Adrenal gland (tissue), 12 donors: ENCODE measurements around the gene GPC6. TPM values are rescaled to one million over a fixed set of nuclear protein-coding genes. Genes with fewer than 3 reads are reported as not detected.

Experiments used
- DNase-seq, 7 donors: peaks; one replicate each; pipeline ENCODE4 v3.0.0-alpha.2; 2019 to 2020
- H3K27ac ChIP-seq, 5 donors: fragments of 200-600 bp; sonication (generic) in 4 of 5; 1 replicate in 3 of 5; 2 replicates in 2 of 5; pipeline versions ENCODE4 v1.5.1 to v1.8.0; 2016 to 2020; ENCODE audit warnings: mild to moderate bottlenecking in 1 of 5
- H3K27me3 ChIP-seq: fragments of 200-600 bp; 2 replicates; pipeline ENCODE4 v1.8.0; 2021
- H3K36me3 ChIP-seq, 2 donors: fragments of 200-600 bp; replicated peaks in 1 of 2; 1 replicate in 1 of 2; 2 replicates in 1 of 2; pipeline versions ENCODE4 v1.5.1 to v1.8.0; 2018 to 2022
- H3K4me1 ChIP-seq, 2 donors: fragments of 200-600 bp; replicated peaks in 1 of 2; 1 replicate in 1 of 2; 2 replicates in 1 of 2; pipeline versions ENCODE4 v1.5.1 to v1.8.0; 2018 to 2021
- H3K4me3 ChIP-seq, 4 donors: fragments of 200-600 bp; sonication (generic) in 3 of 4; one replicate each; pipeline ENCODE4 v1.5.1; 2016 to 2018
- H3K9me3 ChIP-seq, 3 donors: fragments of 200-600 bp; sonication (generic) in 1 of 3; replicated peaks in 1 of 3; 1 replicate in 2 of 3; 2 replicates in 1 of 3; pipeline versions ENCODE4 v1.5.1 to v1.8.0; 2016 to 2021
- POLR2A ChIP-seq, 2 donors: fragments of 450-650 bp; IDR thresholded peaks; one replicate each; pipeline ENCODE4 v1.6.1; 2017; ENCODE audit warnings: antibody characterized with exemption in 2 of 2, mild to moderate bottlenecking in 2 of 2, moderate library complexity in 1 of 2
- WGBS, 4 donors: extraction: QIAGEN DNeasy Blood & Tissue Kit in 2 of 4; methylation state at CpG; one replicate each; pipeline versions ENCODE4 v1.1.5 to v1.1.7; 2013 to 2017; 5-methylcytosine and 5-hydroxymethylcytosine counted together
- intact Hi-C, 2 donors: fragments of 100-400 bp; cut with DNase I; formaldehyde crosslinking; loops; one replicate each; pipeline versions ENCODE4 v1.14.1 to v1.15.0; 2022 to 2023
- polyA plus RNA-seq, 3 donors: library from polyadenylated mRNA; stranded (reverse); fragments of 200-250 nt in 2 of 3; fragments of 350-450 nt in 1 of 3; fragmentation: Illumina TruSeq in 1 of 3; extraction: RNeasy Lipid Tissue Mini Kit (QIAGEN cat#74804) in 1 of 3; gene quantifications; one replicate each; pipeline ENCODE4 v1.2.3, GENCODE V29; 2013 to 2014
- total RNA-seq, 9 donors: library from RNA; depleted of rRNA in 4 of 9; stranded (reverse); fragments of >200 nt in 4 of 9; fragments of 120-200 nt in 1 of 9; fragmentation: NEBNext Ultra II Directional in 1 of 9; extraction: Animal tissue kit (Norgen Biotek cat#: 25700) in 1 of 9; gene quantifications; one replicate each; pipeline versions ENCODE4 v1.1.0 to v1.2.4, GENCODE V29; 2013 to 2023
- TF ChIP-seq, protein P1 (sequence below), 6 experiments: fragments of 450-650 bp in 4 of 6; fragments of 200-600 bp in 2 of 6; sonication (generic) in 1 of 6; IDR thresholded peaks; 1 replicate in 5 of 6; 2 replicates in 1 of 6; pipeline versions ENCODE4 v1.5.1 to v1.8.0; 2016 to 2021; ENCODE audit warnings: antibody characterized with exemption in 6 of 6, mild to moderate bottlenecking in 2 of 6, moderate library complexity in 1 of 6
- donor health status: healthy with polysubstance abuse.
- donor health status: Bipolar disorder and iron deficiency.
- donor health status: DM: yes; HTN: yes; CAD: no.
- donor health status: DM: no; HTN: no; CAD: no.
- donor health status: DM: no; HTN: no; CAD: no.
- donor health status: DM: yes; HTN: yes; CAD: no.

Gene GPC6
- total and polyA plus RNA-seq, 12 donors: 0.37 to 62.3 (median 2.5) TPM

DNA sequence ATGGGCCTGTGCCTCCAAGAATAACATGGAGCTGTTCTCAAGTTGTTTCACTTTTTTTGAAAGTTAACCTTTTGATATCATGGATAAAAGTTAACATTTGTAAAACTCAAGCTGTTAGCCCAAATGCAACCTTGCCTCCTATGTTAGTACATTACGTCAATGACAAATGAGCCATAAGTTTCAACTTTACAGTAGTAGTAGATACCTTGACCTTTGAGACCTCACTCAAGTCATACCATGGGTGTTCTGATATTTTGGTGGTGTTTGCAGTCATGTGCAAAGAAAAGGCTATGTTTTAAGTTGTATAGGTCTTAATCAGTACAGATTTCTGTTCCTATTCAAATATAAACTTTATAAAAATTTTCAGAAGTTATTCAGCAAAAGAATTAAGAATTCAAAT is 539.2 kb downstream of the GPC6 start:
- no peak for TF ChIP-seq POLR2A (IDR thresholded peaks at IDR 0.05)
- TF ChIP-seq, protein P1, sequence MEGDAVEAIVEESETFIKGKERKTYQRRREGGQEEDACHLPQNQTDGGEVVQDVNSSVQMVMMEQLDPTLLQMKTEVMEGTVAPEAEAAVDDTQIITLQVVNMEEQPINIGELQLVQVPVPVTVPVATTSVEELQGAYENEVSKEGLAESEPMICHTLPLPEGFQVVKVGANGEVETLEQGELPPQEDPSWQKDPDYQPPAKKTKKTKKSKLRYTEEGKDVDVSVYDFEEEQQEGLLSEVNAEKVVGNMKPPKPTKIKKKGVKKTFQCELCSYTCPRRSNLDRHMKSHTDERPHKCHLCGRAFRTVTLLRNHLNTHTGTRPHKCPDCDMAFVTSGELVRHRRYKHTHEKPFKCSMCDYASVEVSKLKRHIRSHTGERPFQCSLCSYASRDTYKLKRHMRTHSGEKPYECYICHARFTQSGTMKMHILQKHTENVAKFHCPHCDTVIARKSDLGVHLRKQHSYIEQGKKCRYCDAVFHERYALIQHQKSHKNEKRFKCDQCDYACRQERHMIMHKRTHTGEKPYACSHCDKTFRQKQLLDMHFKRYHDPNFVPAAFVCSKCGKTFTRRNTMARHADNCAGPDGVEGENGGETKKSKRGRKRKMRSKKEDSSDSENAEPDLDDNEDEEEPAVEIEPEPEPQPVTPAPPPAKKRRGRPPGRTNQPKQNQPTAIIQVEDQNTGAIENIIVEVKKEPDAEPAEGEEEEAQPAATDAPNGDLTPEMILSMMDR (IDR thresholded peaks at IDR 0.05): no peak
- no peak for DNase-seq
- Histone ChIP-seq H3K4me1 (peaks cover 0 to 3% of the 10 kb centered on the region in 2 donors), H3K4me3 (no peak overlapping the region), H3K36me3 (no peaks in the 10 kb centered on the region), H3K27me3 (no peaks in the 10 kb centered on the region), H3K27ac (no peak overlapping the region), H3K9me3 (no peaks in the 10 kb centered on the region)
- intact Hi-C loops: no loop called here
- WGBS, 4 donors: 76 to 87% (median 85%) methylated on average over 1 of the region's 1 CpG

DNA sequence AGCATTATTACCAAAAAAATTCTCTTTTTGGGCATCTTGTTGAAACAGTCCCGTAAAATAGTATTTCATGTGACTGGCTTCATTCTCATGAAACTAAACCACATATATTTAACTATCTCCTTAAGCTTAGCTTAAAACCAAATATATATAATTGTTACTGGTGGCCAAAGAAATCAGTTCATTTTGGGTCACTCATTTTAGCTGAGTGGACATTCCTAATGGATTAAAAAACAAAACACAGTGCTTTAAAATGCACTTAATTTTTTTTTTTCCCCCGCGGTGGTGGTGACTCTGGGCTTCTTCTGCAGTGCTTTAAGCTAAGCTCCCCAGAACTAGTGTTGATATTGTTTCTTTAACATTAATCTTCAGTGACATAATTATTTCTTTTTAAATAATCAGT is 540.1 kb downstream of the GPC6 start:
- H3K27me3 ChIP-seq: no peaks in the 10 kb centered on the region
- H3K9me3 ChIP-seq: no peaks in the 10 kb centered on the region
- intact Hi-C loops: no loop called here
- 56 to 70% (median 60%) methylated on average over 3 of the region's 3 CpGs for WGBS, 4 donors
- no peak for TF ChIP-seq POLR2A (IDR thresholded peaks at IDR 0.05)
- TF ChIP-seq, protein P1 (IDR thresholded peaks at IDR 0.05): no peak
- H3K36me3 ChIP-seq: no peaks in the 10 kb centered on the region
- peaks cover 0 to 3% of the 10 kb centered on the region in 2 donors for H3K4me1 ChIP-seq
- no peak overlapping the region for H3K27ac ChIP-seq
- no peak for DNase-seq
- no peak overlapping the region for H3K4me3 ChIP-seq

DNA sequence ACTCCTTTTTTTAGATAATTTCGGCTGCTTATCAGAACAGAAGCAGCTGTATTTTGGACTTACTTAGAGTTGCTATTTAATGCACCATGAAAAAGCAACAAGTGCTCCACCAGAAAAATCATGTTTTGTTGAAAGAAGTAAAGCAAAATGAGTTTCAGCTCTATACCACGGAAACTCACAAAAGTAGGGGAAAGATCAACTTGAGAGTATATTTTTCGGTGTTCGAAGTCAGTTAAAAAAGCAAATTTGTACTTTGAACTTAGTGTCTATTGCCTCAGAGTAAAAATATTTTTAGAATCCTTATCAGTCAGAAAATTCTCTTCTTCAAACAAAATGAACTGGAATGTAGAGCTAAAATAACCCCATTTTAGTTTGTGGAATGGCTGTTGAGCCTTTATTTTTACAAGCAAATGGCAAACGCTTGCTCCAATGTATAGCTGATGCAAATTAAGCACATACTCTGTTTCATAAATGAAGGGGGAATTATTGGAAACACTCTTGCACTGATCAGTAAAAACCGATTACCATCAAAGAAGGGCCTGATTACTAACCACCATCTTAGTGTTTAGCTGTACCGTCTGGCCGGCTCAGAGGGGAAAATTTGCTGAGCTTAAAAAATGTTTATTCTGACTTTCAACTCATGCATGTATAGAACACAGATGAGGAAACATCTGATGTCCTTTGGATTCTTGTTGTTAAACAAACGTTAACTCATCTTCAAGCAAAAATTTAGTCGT is 540.7 kb downstream of the GPC6 start:
- no peak overlapping the region for H3K4me3 ChIP-seq
- no peak for DNase-seq
- 59 to 68% (median 66%) methylated on average over 10 of the region's 10 CpGs for WGBS, 4 donors
- H3K27me3 ChIP-seq: no peaks in the 10 kb centered on the region
- no peak overlapping the region for H3K27ac ChIP-seq
- intact Hi-C loops: no loop called here
- no peaks in the 10 kb centered on the region for H3K9me3 ChIP-seq
- TF ChIP-seq POLR2A (IDR thresholded peaks at IDR 0.05): no peak
- TF ChIP-seq, protein P1 (IDR thresholded peaks at IDR 0.05): no peak
- H3K36me3 ChIP-seq: no peaks in the 10 kb centered on the region
- peaks cover 0 to 3% of the 10 kb centered on the region in 2 donors for H3K4me1 ChIP-seq

DNA sequence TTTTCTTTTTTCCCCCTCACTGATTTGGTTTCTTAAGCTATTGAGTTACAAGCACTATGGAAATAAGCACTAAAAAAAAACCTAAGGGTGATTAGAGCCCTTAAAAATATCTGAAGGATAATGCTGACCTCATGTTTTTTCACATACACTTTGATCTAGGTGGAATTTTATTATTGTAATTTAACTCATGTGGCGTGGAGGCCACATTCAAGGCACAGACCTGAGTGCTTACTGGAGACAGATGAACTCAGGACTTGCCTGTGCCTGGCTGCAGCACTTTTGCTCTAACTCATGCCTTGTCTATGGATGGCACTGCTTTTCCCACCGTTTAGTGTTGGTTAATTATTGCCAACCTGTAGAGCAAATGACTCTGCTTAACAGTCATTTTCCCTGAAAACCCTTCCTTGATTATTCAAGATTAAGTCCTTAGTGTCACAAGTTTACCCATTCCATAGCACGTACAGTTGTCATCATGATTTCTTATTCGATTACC is 541.4 kb downstream of the GPC6 start:
- intact Hi-C loops: no loop called here
- no peak for TF ChIP-seq POLR2A (IDR thresholded peaks at IDR 0.05)
- TF ChIP-seq, protein P1 (IDR thresholded peaks at IDR 0.05): no peak
- Histone ChIP-seq H3K27me3 (no peaks in the 10 kb centered on the region), H3K9me3 (no peaks in the 10 kb centered on the region), H3K4me3 (no peak overlapping the region), H3K27ac (no peak overlapping the region), H3K4me1 (peaks cover 0 to 3% of the 10 kb centered on the region in 2 donors), H3K36me3 (no peaks in the 10 kb centered on the region)
- no peak for DNase-seq
- WGBS, 4 donors: 73 to 84% (median 73%) methylated on average over 4 of the region's 4 CpGs
